Measurements from ENCODE around the gene TBC1D5. TPM values are rescaled to one million over a fixed set of nuclear protein-coding genes. Genes with fewer than 3 reads are reported as not detected.

TBC1D5 gene
- total RNA-seq, 1 donor, result 145 TPM

GRCh38 chr3:17592956-17593355, 149.5 kb downstream of the TBC1D5 start:
- H3K4me3 ChIP-seq (ENCODE audit: low read depth, low read length), result no peak overlapping the region
- no peak for TF ChIP-seq CTCF (IDR thresholded peaks at IDR 0.05; ENCODE audit: insufficient read depth, low read length)
- DNase-seq (ENCODE audit: low read depth), result no peak

GRCh38 chr3:17590465-17590864, 152.0 kb downstream of the TBC1D5 start:
- H3K4me3 ChIP-seq (ENCODE audit: low read depth, low read length), result no peak overlapping the region
- no peak for TF ChIP-seq CTCF (IDR thresholded peaks at IDR 0.05; ENCODE audit: insufficient read depth, low read length)
- no peak for DNase-seq (ENCODE audit: low read depth)

- no peak for DNase-seq (ENCODE audit: low read depth)
- no peak for TF ChIP-seq CTCF (IDR thresholded peaks at IDR 0.05; ENCODE audit: insufficient read depth, low read length)
- no peak overlapping the region for H3K4me3 ChIP-seq (ENCODE audit: low read depth, low read length)
Measured at GRCh38 chr3:17589888-17590287, 152.5 kb downstream of the TBC1D5 start.

- no peak overlapping the region for H3K4me3 ChIP-seq (ENCODE audit: low read depth, low read length)
- TF ChIP-seq CTCF (IDR thresholded peaks at IDR 0.05; ENCODE audit: insufficient read depth, low read length), result no peak
- no peak for DNase-seq (ENCODE audit: low read depth)
Measured at GRCh38 chr3:17588422-17588821, 154.0 kb downstream of the TBC1D5 start.

- H3K4me3 ChIP-seq (ENCODE audit: low read depth, low read length), result no peak overlapping the region
- DNase-seq (ENCODE audit: low read depth), result peak; percentile 11
- TF ChIP-seq CTCF (IDR thresholded peaks at IDR 0.05; ENCODE audit: insufficient read depth, low read length), result no peak
Measured at GRCh38 chr3:17585394-17586325, 156.8 kb downstream of the TBC1D5 start.

- H3K4me3 ChIP-seq (ENCODE audit: low read depth, low read length), result no peak overlapping the region
- TF ChIP-seq CTCF (IDR thresholded peaks at IDR 0.05; ENCODE audit: insufficient read depth, low read length), result no peak
- no peak for DNase-seq (ENCODE audit: low read depth)
Measured at GRCh38 chr3:17584066-17584465, 158.4 kb downstream of the TBC1D5 start.
